ENCODE results near the gene PLA2G2C.

The PLA2G2C gene

DNA sequence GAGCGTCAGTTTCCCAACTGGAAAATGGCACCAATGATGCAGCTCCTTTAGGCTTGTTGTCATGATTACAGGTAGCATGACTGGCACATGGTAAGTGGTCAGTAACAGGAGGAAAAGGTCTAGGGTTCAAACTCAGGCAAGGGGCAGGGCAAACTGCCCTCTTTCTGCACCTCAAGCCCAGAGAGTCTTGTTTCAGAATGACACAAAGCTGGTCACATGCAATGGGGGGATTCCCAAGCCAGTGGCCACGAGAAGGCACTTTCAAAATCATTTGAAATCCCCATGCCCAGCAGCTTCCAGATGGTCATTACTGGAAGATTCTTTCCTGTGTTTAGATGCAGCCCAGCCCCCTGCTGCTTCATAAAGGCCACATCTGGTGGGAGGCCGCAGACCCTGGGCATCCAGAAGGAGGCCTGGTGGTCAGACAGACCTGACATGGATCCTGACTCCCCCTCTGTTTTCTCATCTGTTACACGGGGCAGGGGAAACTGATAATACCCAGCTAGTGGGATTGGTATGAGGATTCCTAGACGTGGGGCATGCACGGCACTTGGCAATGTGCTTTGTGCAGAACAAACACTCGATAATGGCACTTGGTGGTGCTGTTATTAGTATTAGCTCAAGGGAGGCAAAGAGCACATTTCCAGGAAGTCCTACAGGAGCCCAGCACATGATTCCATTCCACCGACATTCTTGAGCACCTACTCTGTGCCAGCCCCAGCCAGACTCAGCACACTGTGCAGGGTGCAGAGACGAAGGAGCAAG, 60.1 kb downstream of the PLA2G2C start:
- no peak for DNase-seq

DNA sequence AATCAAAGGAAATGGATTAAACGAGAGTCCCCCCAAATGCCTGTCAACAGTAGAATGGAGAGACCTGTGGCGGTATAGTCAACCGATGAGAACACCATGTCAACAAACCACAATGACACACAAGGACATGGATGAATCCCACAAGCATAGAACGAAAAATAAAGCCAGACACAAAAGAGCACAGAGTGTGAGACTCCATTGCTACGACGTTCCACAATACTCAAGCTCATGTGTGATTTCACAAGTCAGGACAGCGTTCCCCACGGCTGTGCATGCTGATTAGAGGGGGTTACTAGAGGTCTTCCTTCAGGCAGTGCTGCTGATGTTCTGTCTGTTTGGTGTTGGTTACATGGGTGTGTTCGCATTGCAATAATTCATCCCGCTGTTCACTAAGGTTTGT, 61.2 kb downstream of the PLA2G2C start:
- no peak for DNase-seq

DNA sequence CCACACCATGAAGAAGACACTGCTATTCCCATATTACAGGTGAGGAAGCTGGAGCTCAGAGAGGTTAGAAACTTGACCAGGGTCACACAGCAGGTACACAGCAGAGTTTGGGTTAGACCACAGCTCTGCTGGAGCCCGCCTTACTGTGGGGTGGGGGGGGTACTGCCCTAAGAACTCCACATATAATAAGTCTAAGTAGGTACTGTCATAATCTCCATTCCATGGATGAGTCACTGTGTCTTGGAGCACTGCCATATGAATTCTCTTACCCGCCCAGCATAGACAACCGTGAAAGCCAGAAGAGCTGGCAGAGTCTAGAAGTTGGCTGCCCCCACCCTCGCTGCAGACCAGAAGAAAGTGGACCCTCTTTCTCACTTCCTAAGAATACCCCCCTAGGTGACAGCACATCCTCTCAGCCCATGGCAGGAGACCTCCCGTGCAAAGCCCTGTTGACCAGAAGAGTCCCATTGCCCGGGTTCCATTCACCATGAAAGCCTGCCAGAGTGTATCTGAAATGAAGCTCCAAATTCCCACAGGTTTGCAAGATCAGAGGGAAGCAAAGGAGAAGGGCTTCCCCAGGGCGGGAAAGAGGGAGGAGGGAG, 61.8 kb downstream of the PLA2G2C start:
- no peak for DNase-seq

DNA sequence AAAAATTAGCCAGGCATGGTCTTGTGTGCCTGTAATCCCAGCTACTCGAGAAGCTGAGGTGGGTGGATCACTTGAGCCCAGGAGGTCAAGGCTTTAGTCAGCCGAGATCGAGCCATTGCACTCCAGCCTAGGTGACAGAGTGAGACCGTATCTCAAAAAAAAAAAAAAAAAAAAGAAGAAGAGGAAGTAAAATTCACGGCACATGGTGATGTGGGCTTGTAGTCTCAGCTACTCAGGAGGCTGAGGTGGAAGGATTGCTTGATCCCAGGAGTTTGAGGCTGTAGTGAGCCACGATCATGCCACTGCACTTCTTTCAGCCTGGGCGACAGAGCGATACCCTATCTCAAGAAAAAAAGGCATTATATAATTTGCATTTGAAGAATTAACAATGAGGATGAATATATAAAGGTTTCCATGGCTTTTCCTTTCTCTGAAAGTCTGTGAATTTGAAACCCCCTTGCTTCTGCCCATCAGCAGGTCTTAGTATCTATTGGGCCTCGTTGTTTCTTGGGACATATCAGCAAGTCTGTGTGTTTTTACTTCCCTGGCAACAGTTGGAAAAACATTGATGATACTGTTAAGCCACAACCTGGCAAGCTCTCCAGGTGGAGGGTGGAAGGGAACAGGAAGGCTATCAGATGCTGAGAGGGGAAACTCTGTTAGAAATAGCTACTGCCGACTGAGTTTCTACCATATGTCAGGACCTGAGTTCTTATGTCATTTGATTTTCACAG, 62.4 kb downstream of the PLA2G2C start:
- no peak for DNase-seq

DNA sequence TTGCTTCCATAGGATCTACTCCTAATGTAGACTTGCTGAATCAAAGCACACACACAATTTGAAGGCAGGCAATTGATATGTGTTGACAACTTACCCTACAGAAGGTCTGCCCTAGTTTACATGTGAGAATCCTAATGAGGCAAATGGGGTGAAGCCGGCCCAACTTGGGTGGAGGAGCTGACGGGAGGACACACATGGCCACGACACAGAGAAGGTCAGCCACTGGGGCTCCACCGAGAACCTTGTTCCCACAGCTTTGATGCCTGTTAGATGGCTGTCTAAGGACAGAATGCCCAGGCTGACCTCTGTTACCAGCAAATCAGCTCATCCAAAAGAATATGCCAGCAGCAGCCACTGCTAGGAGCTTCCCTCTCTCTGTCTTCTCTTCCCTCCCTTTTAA, 65.5 kb downstream of the PLA2G2C start:
- no peak for DNase-seq

DNA sequence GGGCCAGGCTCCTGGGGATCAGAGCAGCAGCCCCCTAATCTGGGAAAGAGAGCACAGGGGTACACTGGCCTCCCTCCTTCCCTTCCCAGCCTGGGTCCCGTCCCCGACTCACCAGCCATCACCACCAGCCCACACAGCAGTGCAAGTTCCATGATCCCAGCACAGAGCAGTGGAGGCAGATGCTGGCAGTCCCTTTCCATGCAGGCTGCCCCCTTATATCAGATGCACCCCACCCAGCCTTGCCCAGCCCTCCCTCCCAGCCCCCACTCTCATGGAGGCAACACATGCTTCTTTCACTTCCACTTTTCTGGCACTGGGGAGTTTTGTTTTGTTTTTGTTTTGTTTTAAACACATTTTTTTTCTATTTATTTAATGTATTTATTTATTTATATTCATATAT, 67.0 kb downstream of the PLA2G2C start, which contains the start of gene PLA2G2D:
TSS of gene PLA2G2D (minus strand) at position 190 of the 400 bp plus-strand sequence. CDS start at position 152, 38 bp downstream.
- DNase-seq = no peak

DNA sequence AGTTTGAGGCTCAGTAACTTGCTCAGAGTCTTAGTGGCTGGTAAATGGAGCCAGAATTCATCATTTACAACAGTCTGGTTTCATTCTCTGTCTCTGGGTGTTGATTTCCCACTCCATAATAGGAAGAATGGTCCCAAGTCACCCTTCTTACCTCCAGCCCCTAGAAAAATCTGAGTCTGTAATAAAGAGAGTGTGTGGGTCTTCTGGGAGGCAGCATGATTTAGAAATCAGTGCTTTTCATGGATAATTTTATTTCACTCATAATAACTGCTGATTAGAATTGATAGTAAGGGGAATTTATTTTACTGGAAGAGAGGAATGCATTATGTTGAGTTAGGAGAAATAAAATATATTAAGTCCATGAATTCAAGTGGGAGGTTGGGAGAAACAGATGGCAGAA, 69.1 kb downstream of the PLA2G2C start:
- DNase-seq = no peak

DNA sequence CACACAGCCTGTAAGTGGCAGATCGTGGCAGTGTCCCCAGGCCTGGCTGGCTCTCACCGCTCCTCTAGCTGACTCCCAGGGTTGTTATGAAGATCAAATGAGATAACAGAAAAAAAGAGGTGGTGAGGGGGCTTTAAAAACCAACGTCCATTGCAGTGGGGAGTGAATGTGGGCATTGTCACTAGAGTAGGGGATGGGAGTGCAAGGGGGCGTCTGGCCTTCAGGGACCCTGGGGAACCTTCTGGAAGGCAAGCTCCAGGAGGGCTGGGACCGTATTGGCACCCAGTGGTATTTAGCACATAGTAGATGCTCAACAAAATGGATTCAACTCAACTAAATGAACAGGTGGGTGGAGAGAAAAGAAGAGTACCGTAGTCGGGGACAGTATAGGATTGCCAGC, 70.4 kb downstream of the PLA2G2C start:
- no peak for DNase-seq

DNA sequence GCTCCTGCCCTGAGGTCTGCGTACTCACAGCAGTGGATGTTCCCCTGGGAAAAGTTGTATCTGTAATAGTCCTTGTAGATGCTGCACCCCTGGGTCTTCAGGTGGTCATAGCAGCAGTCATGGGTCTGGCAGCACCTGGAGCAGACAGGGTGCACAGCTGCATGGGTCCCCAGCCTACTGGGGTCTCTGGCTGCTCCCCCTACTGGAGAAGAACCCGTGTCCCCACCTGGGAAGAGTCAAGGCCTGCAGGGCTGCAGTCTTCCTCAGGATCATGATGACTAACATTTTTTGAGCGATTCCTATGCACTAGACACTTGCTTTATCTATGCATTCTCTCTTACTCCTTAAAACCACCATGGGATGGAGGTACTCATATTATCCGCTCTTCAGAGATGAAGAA, 70.8 kb downstream of the PLA2G2C start:
- DNase-seq = no peak

DNA sequence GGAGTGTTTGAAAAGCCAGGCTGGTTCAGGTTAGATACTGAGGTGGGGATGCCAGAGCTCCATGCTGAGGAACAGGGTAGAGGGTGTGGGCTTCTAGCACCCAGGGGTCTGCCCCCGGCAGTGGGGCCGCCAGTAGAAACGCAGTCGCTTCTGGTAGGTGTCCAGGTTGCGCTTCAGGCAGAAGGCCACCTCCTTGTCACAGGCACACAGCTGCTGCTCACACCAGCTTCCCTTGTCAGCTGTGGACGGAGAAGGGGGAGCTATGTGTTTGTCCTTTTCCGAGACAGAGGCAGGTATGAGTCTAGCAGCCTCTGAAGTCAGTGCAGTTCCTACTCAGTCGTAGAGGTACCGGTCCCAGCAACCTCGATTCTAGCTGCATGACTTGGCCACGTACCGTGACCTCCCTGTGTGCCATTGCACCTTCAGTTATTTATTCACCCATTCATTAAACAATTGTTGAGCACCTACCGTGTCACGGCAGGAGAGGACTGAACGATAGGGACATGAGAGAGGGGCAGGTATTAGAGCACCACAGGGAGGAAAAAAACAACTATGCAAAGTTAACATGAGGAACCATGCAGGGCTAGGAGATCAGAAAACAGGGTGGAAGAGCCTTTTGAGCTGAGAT, 72.2 kb downstream of the PLA2G2C start:
- no peak for DNase-seq
